A549 (cell line): ENCODE results near the gene CCDC154. TPM values are rescaled to one million over a fixed set of nuclear protein-coding genes. Genes with fewer than 3 reads are reported as not detected.

Source experiments
- ATAC-seq, 2 experiments: fragments of 200-7000 bp in 1 of 2; fragments of >200 bp in 1 of 2; cut with Nextera tagmentation in 1 of 2; cut with Tn5 transposase in 1 of 2; 3 replicates each; pipeline versions ENCODE4 v1.8.0 to v1.9.1; 2018 to 2020; ENCODE audit warnings: mild to moderate bottlenecking in 1 of 2, moderate library complexity in 1 of 2
- CTCF ChIA-PET: fragments of 300-600 bp; sonication (Branson Sonifier 250); formaldehyde crosslinking; extraction: SDS; loops from one replicate; lab custom pipeline; 2021; ENCODE audit warnings: antibody characterized with exemption, inconsistent platforms; lab: Yijun Ruan, JAX
- POLR2A ChIA-PET: fragments of 350-600 bp; formaldehyde crosslinking; extraction: SDS; loops from one replicate; lab custom pipeline; 2021; ENCODE audit warnings: antibody characterized with exemption, inconsistent platforms; lab: Yijun Ruan, JAX
- DNase-seq, 2 experiments: peaks; one replicate each; pipeline versions ENCODE4 v3.0.0 to v3.0.0-alpha.2; 2011 to 2016; ENCODE audit warnings: low read depth in 1 of 2, low spot score in 1 of 2
- FAIRE-seq: peaks from 2 replicates; lab custom pipeline; 2011; peaks lifted over from hg19 to GRCh38; lab: Jason Lieb, UNC
- H3K27ac ChIP-seq, 2 experiments: fragments of >200 bp; sonication (Bioruptor Twin); formaldehyde crosslinking; 3 replicates each; pipeline ENCODE4 v1.5.1; 2016 to 2017
- H3K4me1 ChIP-seq: fragments of >200 bp; sonication (Bioruptor Twin); formaldehyde crosslinking; 3 replicates; pipeline ENCODE4 v1.6.1; 2016
- H3K4me2 ChIP-seq: fragments of >200 bp; sonication (Bioruptor Twin); formaldehyde crosslinking; 3 replicates; pipeline ENCODE4 v1.6.1; 2016
- H3K4me3 ChIP-seq: fragments of >200 bp; sonication (Bioruptor Twin); formaldehyde crosslinking; 3 replicates; pipeline ENCODE4 v1.5.1; 2016
- H3K9me3 ChIP-seq: fragments of >200 bp; sonication (Bioruptor Twin); formaldehyde crosslinking; 3 replicates; pipeline ENCODE4 v1.6.1; 2016
- BHLHE40 ChIP-seq: IDR thresholded peaks from 2 replicates; pipeline ENCODE4 v1.6.1; 2012; ENCODE audit warnings: low read depth, low read length, inconsistent platforms
- CBX2 ChIP-seq: fragments of 200-600 bp; sonication (generic); IDR thresholded peaks from 2 replicates; pipeline ENCODE4 v1.6.1; 2016; ENCODE audit warnings: low read depth, mild to moderate bottlenecking, borderline replicate concordance
- CEBPB ChIP-seq, 2 experiments: fragments of >200 bp in 1 of 2; sonication (Bioruptor Twin) in 1 of 2; formaldehyde crosslinking in 1 of 2; IDR thresholded peaks; 2 replicates each; pipeline ENCODE4 v1.6.1; 2012 to 2016
- E2F6 ChIP-seq: IDR thresholded peaks from 2 replicates; pipeline ENCODE4 v1.6.1; 2012; ENCODE audit warnings: low read depth, borderline replicate concordance
- EHMT2 ChIP-seq: fragments of 200-600 bp; sonication (generic); IDR thresholded peaks from 2 replicates; pipeline ENCODE4 v1.6.1; 2016; ENCODE audit warnings: antibody characterized with exemption, low read depth, mild to moderate bottlenecking, moderate library complexity
- EP300 ChIP-seq, 2 experiments: fragments of >200 bp; sonication (Bioruptor Twin); formaldehyde crosslinking; IDR thresholded peaks; 2 replicates in 1 of 2; 3 replicates in 1 of 2; pipeline ENCODE4 v1.6.1; 2016 to 2017
- FOSB ChIP-seq: fragments of 250-450 bp; sonication (Bioruptor Pico); IDR thresholded peaks from 2 replicates; pipeline ENCODE4 v1.5.0; 2020; ENCODE audit warnings: mild to moderate bottlenecking, moderate library complexity
- FOSL2 ChIP-seq, 2 experiments: fragments of 450-650 bp in 1 of 2; fragments of >200 bp in 1 of 2; sonication (Bioruptor Twin) in 1 of 2; formaldehyde crosslinking; IDR thresholded peaks; 2 replicates each; pipeline versions ENCODE4 v1.5.0 to v1.6.1; 2016 to 2020; ENCODE audit warnings: mild to moderate bottlenecking in 1 of 2, moderate library complexity in 1 of 2
- FOXS1 ChIP-seq: fragments of 250-450 bp; sonication (Bioruptor Pico); IDR thresholded peaks from 2 replicates; pipeline ENCODE4 v1.5.0; 2020; ENCODE audit warnings: mild to moderate bottlenecking, moderate library complexity
- GATA3 ChIP-seq: IDR thresholded peaks from 2 replicates; pipeline ENCODE4 v1.6.1; 2012; ENCODE audit warnings: borderline replicate concordance
- HDAC2 ChIP-seq: fragments of 200-600 bp; sonication (generic); IDR thresholded peaks from 2 replicates; pipeline ENCODE4 v1.6.1; 2016
- HEYL ChIP-seq: fragments of 250-450 bp; sonication (Bioruptor Pico); IDR thresholded peaks from 2 replicates; pipeline ENCODE4 v1.8.0; 2021; ENCODE audit warnings: mild to moderate bottlenecking, moderate library complexity
- HOXB13 ChIP-seq: fragments of 250-450 bp; sonication (Bioruptor Pico); IDR thresholded peaks from 2 replicates; pipeline ENCODE4 v1.5.0; 2020; ENCODE audit warnings: low read depth, mild to moderate bottlenecking, moderate library complexity
- HOXB5 ChIP-seq: fragments of 250-450 bp; sonication (Bioruptor Pico); IDR thresholded peaks from 2 replicates; pipeline ENCODE4 v1.5.0; 2020; ENCODE audit warnings: mild to moderate bottlenecking, moderate library complexity
- KDM1A ChIP-seq: fragments of 200-600 bp; sonication (generic); IDR thresholded peaks from 2 replicates; pipeline ENCODE4 v1.6.1; 2016; ENCODE audit warnings: low read depth, mild to moderate bottlenecking
- MAFK ChIP-seq: fragments of 450-650 bp; IDR thresholded peaks from 2 replicates; pipeline ENCODE4 v1.6.1; 2014; ENCODE audit not compliant: partially characterized antibody
- POLR2AphosphoS2 ChIP-seq: conservative IDR thresholded peaks from 2 replicates; pipeline ENCODE4 v1.6.1; 2012; ENCODE audit warnings: low read length, improper control_type of control experiment, inconsistent platforms
- RFX5 ChIP-seq: fragments of 450-650 bp; IDR thresholded peaks from 2 replicates; pipeline ENCODE4 v1.7.1; 2014; ENCODE audit warnings: antibody characterized with exemption, mild to moderate bottlenecking, moderate library complexity
- RNF2 ChIP-seq: fragments of 200-600 bp; sonication (generic); IDR thresholded peaks from 2 replicates; pipeline ENCODE4 v1.6.1; 2016; ENCODE audit warnings: low read depth, mild to moderate bottlenecking, antibody characterized with exemption, moderate library complexity, borderline replicate concordance
- SMC3 ChIP-seq: fragments of >200 bp; sonication (Bioruptor Twin); formaldehyde crosslinking; IDR thresholded peaks from 3 replicates; pipeline ENCODE4 v1.6.1; 2018; ENCODE audit warnings: inconsistent platforms
- SREBF2 ChIP-seq: fragments of 450-650 bp; IDR thresholded peaks from 2 replicates; pipeline ENCODE4 v1.6.1; 2014; ENCODE audit warnings: mild to moderate bottlenecking, moderate library complexity
- TFCP2L1 ChIP-seq: fragments of 250-450 bp; sonication (Bioruptor Pico); IDR thresholded peaks from 2 replicates; pipeline ENCODE4 v1.5.0; 2021; ENCODE audit warnings: mild to moderate bottlenecking
- USF2 ChIP-seq: fragments of 450-650 bp; IDR thresholded peaks from 2 replicates; pipeline ENCODE4 v1.6.1; 2014; ENCODE audit warnings: antibody characterized with exemption
- ZC3H11A ChIP-seq: fragments of 450-650 bp; IDR thresholded peaks from 2 replicates; pipeline ENCODE4 v1.6.1; 2014; ENCODE audit warnings: antibody characterized with exemption, mild to moderate bottlenecking
- WGBS: methylation state at CpG from one replicate; pipeline ENCODE4 v1.1.6; 2017; ENCODE audit errors: missing lambda C conversion rate; 5-methylcytosine and 5-hydroxymethylcytosine counted together
- polyA plus RNA-seq, 4 experiments: library from polyadenylated mRNA; depleted of rRNA in 3 of 4; stranded (reverse); fragments of >200 nt; fragmentation: RNase III in 1 of 4; extraction: RNeasy Plus Mini Kit Qiagen cat#74134 plus additional on column Dnase treatment in 1 of 4; gene quantifications; 2 replicates in 3 of 4; 3 replicates in 1 of 4; pipeline ENCODE4 v1.2.3, GENCODE V29; 2011 to 2017
- TF ChIP-seq, protein P1 (sequence below): fragments of >200 bp; sonication (Bioruptor Twin); formaldehyde crosslinking; IDR thresholded peaks from 2 replicates; pipeline ENCODE4 v1.6.1; 2016
- TF ChIP-seq, protein P2 (sequence below): fragments of 250-450 bp; sonication (Bioruptor Pico); IDR thresholded peaks from 2 replicates; pipeline ENCODE4 v1.5.0; 2021; ENCODE audit warnings: mild to moderate bottlenecking, moderate library complexity, borderline replicate concordance

The CCDC154 gene
- polyA plus RNA-seq, 2 of the 4 experiments (the other 2 are of a cell fraction), result 0.16 to 0.74 TPM

- ATAC-seq (no peak), DNase-seq (no peak)
- peaks cover 11% of the 10 kb centered on the region for H3K4me1 ChIP-seq
- WGBS, result 85% methylated on average over 10 of the region's 10 CpGs
- POLR2A ChIA-PET, result interaction anchor here (1.3 kb wide), 1 partner anchor 17 kb away, joined by 3 read pairs; the partner anchor contains the start of gene TELO2
- CTCF ChIA-PET, result interaction anchor here (1.2 kb wide), 1 partner anchor 9 kb away, joined by 3 read pairs; no protein-coding TSS in a partner anchor
- no peak for TF ChIP-seq EP300 (IDR thresholded peaks at IDR 0.05)
- no peak for TF ChIP-seq USF2
- TF ChIP-seq HEYL, result no peak
- no peak for TF ChIP-seq FOSL2 (IDR thresholded peaks at IDR 0.05)
- TF ChIP-seq FOSL2 (CRISPR knock-in tag; IDR thresholded peaks at IDR 0.05), result no peak
- TF ChIP-seq E2F6, result no peak
- TF ChIP-seq SMC3, result no peak
- no peak for TF ChIP-seq BHLHE40
- TF ChIP-seq TFCP2L1 (CRISPR knock-in tag), result no peak
- TF ChIP-seq FOXS1 (CRISPR knock-in tag), result no peak
- TF ChIP-seq, protein P1, sequence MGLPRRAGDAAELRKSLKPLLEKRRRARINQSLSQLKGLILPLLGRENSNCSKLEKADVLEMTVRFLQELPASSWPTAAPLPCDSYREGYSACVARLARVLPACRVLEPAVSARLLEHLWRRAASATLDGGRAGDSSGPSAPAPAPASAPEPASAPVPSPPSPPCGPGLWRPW, result no peak
- TF ChIP-seq SREBF2, result no peak
- TF ChIP-seq, all 56 proteins: peak for 0
- Histone ChIP-seq H3K4me2 (no peak overlapping the region), H3K9me3 (no peaks in the 10 kb centered on the region), H3K4me3 (no peak overlapping the region), H3K27ac (no peak overlapping the region)
- FAIRE-seq, result no peak
These were observed 32.7 kb upstream of the CCDC154 start for GRCh38 chr16:1477033-1477432.

DNA sequence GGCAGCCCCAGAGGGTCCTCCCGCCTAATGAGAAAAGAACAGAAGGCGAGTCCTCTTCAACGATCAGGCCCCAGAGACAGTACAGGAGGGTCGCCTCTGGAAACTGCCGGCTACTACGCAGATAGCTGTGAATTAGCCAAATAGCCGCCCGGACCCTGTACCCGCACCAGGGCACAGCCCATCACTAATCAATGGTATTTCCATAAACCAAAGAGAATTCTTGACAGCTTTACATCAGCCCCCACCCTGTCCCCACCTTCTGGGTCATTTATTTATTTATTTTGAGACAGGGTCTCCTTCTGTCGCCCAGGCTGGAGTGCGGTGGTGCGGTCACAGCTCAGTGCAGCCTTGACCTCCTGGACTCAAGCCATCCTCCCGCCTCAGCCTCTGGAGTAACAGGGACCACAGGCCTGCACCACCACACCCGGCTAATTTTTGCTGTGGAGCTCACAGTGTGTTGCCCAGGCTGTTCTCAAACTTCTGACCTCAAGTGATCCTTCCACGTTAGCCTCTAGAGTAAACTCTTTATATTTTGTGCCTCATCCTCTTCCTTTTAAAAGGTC, 31.3 kb upstream of the CCDC154 start:
- ChIA-PET CTCF (interaction anchor here (0.6 to 0.9 kb wide), 2 partner anchors 17 to 110 kb away, joined by 3 read pairs; partner anchors contain the start of gene TELO2), POLR2A (interaction anchor here (0.5 to 1.1 kb wide), 2 partner anchors 13 to 95 kb away, joined by 3 read pairs; no protein-coding TSS in a partner anchor)
- FAIRE-seq, result no peak

GRCh38 chr16:1474796-1475551, 30.6 kb upstream of the CCDC154 start, which contains the start of gene CLCN7:
CLCN7 (minus strand) TSS chr16:1475028; CDS start chr16:1474974, 54 bp downstream.
- ATAC-seq, result peak; percentile 87 to 88
- FAIRE-seq, result no peak
- Histone ChIP-seq H3K4me2 (peak within 1 kb of the TSS; percentile 100), H3K4me1 (peaks cover 11% of the 10 kb centered on the region), H3K4me3 (peak within 1 kb of the TSS; percentile 99), H3K9me3 (no peaks in the 10 kb centered on the region), H3K27ac (peak within 1 kb of the TSS; percentile 97 to 98)
- CTCF ChIA-PET, result interaction anchor here (0.6 to 0.9 kb wide), 2 partner anchors 18 to 111 kb away, joined by 3 read pairs; partner anchors contain the start of gene TELO2
- POLR2A ChIA-PET, result interaction anchor here (0.5 to 1.1 kb wide), 2 partner anchors 14 to 94 kb away, joined by 3 read pairs; no protein-coding TSS in a partner anchor
- DNase-seq, result peak; percentile 92 to 95
- 7% methylated on average over 17 of the region's 99 CpGs for WGBS
- TF ChIP-seq POLR2AphosphoS2, result no peak
- peak; percentile 65; the same call in 1 of the 2 replicates for TF ChIP-seq HOXB13 (CRISPR knock-in tag)
- TF ChIP-seq TFCP2L1 (CRISPR knock-in tag), result no peak
- 0 out of 2 replicates have a peak, but pooled peaks have one; percentile 50 for TF ChIP-seq HDAC2
- TF ChIP-seq SREBF2, result no peak
- no peak for TF ChIP-seq MAFK
- TF ChIP-seq ZC3H11A, result no peak
- TF ChIP-seq FOSB (CRISPR knock-in tag), result no peak
- no peak for TF ChIP-seq GATA3
- TF ChIP-seq EHMT2, result no peak
- TF ChIP-seq CEBPB (IDR thresholded peaks at IDR 0.05), result no peak
- peak; percentile 77 for TF ChIP-seq E2F6
- TF ChIP-seq CBX2, result no peak
- no peak for TF ChIP-seq RFX5
- TF ChIP-seq, protein P2, sequence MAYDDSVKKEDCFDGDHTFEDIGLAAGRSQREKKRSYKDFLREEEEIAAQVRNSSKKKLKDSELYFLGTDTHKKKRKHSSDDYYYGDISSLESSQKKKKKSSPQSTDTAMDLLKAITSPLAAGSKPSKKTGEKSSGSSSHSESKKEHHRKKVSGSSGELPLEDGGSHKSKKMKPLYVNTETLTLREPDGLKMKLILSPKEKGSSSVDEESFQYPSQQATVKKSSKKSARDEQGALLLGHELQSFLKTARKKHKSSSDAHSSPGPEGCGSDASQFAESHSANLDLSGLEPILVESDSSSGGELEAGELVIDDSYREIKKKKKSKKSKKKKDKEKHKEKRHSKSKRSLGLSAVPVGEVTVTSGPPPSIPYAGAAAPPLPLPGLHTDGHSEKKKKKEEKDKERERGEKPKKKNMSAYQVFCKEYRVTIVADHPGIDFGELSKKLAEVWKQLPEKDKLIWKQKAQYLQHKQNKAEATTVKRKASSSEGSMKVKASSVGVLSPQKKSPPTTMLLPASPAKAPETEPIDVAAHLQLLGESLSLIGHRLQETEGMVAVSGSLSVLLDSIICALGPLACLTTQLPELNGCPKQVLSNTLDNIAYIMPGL (CRISPR knock-in tag), result no peak

More for the DNA sequence above, 31.3 kb upstream of the CCDC154 start:
- no peak for DNase-seq
- peak overlapping the region; percentile 100 for H3K4me2 ChIP-seq
- TF ChIP-seq BHLHE40 (no peak), RNF2 (0 out of 2 replicates have a peak, but pooled peaks have one; percentile 7), HOXB5 (CRISPR knock-in tag) (no peak), USF2 (no peak), KDM1A (no peak), HOXB13 (CRISPR knock-in tag) (no peak)
- TF ChIP-seq, all 56 proteins: peak for 1
- Histone ChIP-seq H3K27ac (peak overlapping the region; percentile 97 to 98), H3K9me3 (no peaks in the 10 kb centered on the region), H3K4me3 (peak overlapping the region; percentile 99), H3K4me1 (peaks cover 11% of the 10 kb centered on the region)
- WGBS, result 67% methylated on average over 15 of the region's 15 CpGs
- ATAC-seq, result no peak
